HepG2 (cell line): ENCODE results near the gene IRGQ.

ENCODE experiments used
- CSRNP1 ChIP-seq: sonication (generic); formaldehyde crosslinking; IDR thresholded peaks from 2 replicates; pipeline ENCODE4 v1.8.1; 2023; ENCODE audit warnings: mild to moderate bottlenecking, missing genetic modification reagents
- MYC ChIP-seq: sonication (generic); formaldehyde crosslinking; IDR thresholded peaks from 2 replicates; pipeline ENCODE4 v1.9.0; 2021; ENCODE audit warnings: missing genetic modification reagents, borderline replicate concordance
- RNF2 ChIP-seq: fragments of 450-650 bp; conservative IDR thresholded peaks from 2 replicates; pipeline ENCODE4 v1.6.1; 2016; ENCODE audit warnings: low read depth
- SP1 ChIP-seq, 2 experiments: fragments of 450-650 bp in 1 of 2; sonication (generic) in 1 of 2; formaldehyde crosslinking in 1 of 2; IDR thresholded peaks; 2 replicates each; pipeline versions ENCODE4 v1.4.0 to v1.6.1; 2016 to 2020; ENCODE audit warnings: missing genetic modification reagents in 1 of 2
- ZBTB40 ChIP-seq, 2 experiments: fragments of 450-650 bp in 1 of 2; sonication (generic) in 1 of 2; formaldehyde crosslinking in 1 of 2; IDR thresholded peaks; 2 replicates each; pipeline versions ENCODE4 v1.6.1 to v1.8.0; 2016 to 2022; ENCODE audit warnings: antibody characterized with exemption in 1 of 2, mild to moderate bottlenecking in 1 of 2, missing genetic modification reagents in 1 of 2
- ZNF83 ChIP-seq: sonication (generic); formaldehyde crosslinking; IDR thresholded peaks from 2 replicates; pipeline ENCODE4 v1.4.0; 2020; ENCODE audit warnings: missing genetic modification reagents, mild to moderate bottlenecking, borderline replicate concordance

- no peak for TF ChIP-seq ZNF83 (CRISPR knock-in tag)
- TF ChIP-seq SP1 (IDR thresholded peaks at IDR 0.05), result no peak
- no peak for TF ChIP-seq SP1 (CRISPR knock-in tag; IDR thresholded peaks at IDR 0.05)
- TF ChIP-seq ZBTB40 (IDR thresholded peaks at IDR 0.05), result no peak
- no peak for TF ChIP-seq ZBTB40 (CRISPR knock-in tag; IDR thresholded peaks at IDR 0.05)
- no peak for TF ChIP-seq RNF2
- TF ChIP-seq MYC (CRISPR knock-in tag), result no peak
- TF ChIP-seq CSRNP1 (CRISPR knock-in tag), result no peak
Measured at GRCh38 chr19:43562698-43563241, 33.2 kb downstream of the IRGQ start.
